Activated T-cell treated with anti-CD3 and anti-CD28 coated beads, Interleukin-2, amount 50 U/mL, for 48 hours (primary cell): ENCODE data around the gene CHGA.
A peak's percentile ranks its signal among the peaks of the same experiment; 100 is the strongest.

Source experiments
- DNase-seq, 2 experiments: peaks; one replicate each; pipeline ENCODE4 v3.0.0-alpha.2; 2020

The CHGA gene

DNA sequence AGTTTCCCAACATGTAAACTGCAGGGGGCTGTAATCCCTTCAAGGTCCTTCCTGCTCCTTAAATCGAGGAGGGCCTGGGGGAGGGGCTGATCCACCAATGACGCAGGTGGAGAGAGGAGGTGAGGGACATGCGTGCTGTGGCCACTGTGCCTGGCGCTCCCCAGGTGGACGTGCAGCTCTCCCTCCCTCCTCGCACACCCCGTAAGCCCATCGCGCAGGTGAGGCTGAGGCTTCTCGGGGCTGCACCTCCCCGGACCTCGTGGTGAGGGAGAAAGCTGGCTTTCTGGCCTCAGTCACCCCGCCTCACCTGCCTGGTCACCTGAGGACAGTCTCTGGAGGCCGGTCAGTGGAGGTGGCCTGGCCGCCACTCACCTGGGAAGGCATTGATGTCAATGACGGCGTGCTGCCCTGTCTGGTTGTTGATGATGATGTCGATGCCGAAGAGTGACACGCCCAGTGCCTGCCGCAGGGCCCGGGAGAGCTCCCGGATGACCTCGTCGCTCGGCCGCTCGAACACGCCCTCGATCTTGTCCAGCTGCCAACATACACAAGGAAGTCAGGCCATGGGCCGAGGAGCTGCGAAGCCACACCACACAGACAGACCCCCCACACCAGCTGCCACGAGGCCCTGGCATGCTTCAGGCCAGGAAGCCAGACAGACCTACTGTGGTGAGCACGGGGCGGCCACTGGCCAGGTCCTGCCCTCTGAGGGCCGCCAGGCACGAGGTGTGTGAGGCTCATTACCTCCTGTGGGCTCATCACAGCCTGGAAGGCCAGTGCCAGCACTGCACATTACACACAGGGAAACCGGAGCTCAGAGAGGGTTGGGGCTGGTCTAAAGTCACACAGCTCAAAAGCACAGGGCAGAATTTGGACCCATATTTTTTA lies 23.3 kb downstream of the CHGA start:
- no peak for DNase-seq

DNA sequence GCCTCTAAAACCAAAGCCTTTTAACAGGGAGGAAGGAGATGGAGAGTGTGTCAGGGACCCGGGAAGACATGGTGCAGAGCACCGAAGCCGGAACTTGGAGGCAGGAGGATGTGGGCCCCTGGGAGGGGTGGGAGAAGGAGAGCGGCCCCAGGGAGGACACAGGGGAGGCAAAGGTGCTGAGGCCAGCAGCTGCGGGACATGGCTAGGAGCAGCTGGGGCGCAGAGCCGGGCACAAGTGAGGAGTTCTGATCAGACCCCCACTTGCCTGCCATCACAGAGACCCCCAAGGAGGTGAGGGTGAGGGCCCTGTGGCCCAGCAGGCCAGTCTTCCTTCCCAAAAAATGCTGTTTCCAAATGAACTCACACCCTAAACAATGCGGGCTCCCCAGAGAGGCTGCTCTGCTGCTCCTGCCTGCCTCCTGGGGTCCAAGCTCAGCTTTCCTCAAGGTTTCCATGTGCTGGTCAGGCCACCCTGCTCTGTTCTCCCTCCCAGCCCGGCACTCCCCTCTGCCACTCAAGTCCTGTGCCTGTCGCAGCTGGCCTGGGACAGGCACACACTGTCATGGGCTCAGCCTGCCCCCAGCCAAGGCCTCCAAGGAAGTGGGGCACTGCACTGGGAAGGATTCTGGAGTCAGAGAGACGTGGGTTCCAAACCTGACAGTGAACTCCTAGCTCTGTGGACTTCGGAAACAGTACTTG lies 24.0 kb downstream of the CHGA start:
- no peak for DNase-seq

DNA sequence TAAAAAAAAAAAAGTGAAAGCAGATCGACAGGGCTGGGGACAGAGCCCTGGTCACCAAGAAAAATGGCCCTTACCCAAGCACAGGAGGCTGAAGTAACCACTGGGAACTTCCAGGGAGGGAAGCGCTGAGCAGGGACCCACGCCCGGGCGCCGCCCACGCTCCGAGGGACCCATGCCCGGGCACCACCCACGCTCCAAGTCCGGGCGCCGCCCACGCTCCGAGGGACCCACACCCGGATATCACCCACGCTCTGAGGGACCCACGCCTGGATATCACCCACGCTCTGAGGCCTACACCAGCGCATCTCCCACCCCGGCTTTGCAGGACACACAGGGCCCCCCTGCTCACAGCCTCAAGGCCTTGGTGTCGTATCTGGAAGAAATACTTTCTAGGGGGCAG lies 25.7 kb downstream of the CHGA start:
- DNase-seq = no peak

DNA sequence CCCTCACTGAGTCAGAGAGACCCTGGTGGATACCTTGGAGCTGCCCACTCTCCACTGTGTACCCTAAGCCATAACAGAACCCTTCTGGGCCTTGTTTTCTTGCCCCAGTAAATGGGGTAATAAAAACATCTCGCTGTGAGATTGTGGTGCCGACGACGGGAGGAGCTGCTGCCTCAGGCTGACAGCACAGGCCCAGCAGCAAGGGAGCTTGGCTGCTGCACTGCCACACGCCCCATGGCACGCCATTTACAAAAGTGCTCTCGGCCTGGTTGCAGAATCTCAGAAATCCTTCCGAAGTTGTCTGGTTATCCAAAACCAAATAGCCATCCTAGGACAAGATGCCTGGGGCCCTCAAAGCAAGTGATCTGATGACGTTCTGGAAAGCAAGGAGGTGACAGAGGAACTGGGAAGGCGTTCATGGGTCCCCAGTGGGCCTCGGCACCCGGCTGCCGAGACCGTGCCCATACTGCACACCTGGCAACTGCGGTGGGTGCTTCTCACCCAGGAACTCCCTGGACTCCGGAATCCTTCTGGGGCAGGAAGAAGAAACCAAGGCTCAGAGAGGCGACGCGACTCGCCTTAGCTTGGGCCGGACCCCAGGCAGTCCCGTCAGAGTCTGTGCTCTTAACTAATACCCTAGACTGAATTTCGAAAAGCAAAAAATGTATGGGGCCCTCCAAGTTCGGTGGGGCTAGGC lies 26.7 kb downstream of the CHGA start:
- no peak for DNase-seq

DNA sequence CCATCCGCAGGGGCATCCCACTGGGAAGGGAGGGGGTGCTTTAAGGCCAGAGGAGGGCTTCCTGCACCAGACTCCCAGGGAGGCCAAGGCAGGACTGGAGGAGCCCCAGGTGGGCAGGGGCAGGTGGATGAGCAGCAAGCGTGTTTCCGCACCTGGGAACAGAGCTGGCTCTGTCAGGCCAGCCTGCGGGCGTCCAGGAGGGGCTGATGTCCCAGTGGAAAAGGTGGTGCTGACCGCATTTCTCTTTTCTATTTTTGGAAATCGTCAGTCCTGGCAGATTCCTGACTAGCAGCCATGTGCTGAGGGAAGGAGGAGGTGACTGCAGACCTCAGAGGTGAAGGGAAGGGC lies 27.2 kb downstream of the CHGA start:
- DNase-seq = no peak

DNA sequence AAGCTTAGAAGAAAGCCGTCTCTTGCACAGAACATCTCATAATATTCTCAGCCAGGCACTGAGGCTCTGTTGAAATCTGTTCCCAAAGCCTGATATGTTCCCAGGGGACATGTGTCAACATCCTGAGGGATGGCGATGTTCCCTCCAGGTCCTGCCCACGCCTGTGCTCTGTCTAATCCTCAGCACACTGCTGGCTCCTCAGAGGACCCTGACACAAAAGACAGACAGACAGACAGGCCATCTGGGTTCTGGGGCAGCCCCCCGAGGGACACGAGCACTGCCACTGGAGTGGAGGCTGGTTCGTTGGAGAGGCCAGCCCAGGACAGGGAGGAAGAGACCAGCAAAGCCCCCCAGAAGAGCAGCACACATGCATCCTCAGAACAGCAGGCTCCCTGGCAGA lies 27.8 kb downstream of the CHGA start:
- no peak for DNase-seq

DNA sequence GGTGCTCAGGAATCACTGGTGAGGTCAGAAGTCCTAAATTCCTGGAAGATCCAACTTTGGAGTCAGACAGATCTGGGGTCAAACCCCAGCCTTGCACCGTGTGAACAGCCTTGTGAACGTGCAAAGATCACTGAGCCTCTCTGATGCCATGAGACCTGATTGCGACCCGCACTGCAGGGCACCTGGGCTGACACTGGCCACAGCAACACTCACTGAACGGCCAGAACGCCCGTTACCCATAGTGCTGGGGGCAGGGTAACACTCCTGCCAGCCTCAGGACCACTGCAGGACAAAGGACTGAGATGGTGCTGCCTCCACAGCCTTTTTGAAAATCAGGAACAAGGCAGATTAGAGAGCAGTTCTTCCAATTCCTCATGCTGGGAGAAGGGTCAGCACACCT lies 28.3 kb downstream of the CHGA start:
- no peak for DNase-seq

DNA sequence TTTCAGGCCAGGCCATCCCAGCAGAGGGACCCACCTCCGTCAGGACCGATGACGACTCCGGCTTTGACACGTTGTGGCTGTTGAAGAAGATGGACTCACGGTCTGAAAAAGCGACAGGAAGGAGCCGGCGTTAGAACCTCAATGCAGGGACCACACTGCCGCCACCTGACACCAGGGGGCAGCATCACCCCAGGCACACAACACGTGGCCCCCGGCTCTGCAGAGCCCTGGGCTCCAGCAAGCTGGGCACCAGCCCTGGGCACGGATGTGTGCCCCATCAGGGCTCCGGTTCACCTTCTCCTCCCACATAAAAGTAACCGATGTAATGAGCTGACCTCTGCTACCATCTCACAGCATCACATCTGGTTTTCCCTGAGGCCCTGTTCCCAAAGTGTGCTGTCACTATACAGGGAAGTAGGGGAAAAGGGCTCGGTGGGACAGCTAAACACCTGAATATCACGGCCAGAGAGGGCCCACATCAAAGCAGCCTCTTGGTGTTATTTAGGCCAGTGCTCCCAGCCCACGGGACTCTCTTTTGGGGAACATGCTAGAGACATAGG lies 29.0 kb downstream of the CHGA start:
- peak; percentile 88 to 90 for DNase-seq

DNA sequence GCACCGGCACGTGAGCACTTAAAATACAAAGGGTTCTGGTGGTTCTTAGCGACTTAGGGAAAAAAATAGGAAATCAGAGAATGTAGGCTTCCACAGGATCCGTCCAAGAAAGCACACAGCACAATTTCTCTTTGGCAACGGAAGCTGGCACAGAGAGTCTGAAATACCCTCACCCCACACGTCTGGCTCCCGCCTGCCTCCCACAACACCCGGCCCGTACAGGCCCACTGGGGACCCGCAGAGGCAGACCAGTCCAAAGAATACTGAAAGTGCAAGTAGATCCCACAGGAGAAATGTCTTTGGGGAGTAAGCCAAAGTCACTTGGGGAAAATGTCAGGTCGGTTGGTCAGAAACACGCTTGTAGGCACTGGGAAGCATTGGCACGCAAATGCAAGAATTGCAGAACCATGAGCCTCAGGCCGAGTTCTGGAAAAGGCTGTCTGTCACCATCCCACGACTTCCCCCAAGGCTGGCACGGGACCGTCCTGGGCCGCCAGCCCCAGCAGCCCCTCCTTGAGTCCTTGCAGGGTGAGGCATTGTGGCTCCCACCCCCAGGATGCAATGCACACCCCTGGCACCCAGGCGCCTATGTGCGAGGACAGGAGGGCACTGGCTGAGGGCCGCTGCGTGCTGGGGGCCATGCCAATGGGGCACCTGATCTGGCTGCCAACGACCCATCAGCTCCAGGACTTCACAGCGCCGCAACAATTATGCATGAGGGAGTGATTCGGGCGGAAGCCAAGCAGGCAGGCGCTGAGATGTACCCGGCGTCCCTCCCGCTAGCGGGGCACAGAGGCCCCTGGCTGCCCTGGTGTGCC lies 29.7 kb downstream of the CHGA start:
- no peak for DNase-seq

DNA sequence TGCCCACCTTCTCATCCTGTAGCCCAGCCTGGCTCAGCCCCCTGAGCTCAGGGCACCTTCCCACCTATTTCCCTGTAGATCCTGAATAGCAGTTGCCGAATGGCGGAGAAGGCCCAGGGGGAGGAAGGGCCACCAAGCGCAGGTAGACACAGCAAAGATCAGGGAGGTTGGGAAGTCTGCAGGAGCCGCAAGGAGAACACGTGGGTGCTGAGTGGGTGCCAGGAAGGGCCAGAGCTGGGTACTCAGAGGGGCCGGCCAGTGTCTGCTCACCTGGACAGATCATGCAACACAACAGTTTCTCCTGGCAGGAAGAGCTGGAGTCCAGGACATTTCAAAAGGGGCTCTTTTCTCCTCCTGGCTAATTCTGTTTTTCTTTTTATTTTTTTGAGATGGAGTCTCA lies 30.6 kb downstream of the CHGA start:
- no peak for DNase-seq

DNA sequence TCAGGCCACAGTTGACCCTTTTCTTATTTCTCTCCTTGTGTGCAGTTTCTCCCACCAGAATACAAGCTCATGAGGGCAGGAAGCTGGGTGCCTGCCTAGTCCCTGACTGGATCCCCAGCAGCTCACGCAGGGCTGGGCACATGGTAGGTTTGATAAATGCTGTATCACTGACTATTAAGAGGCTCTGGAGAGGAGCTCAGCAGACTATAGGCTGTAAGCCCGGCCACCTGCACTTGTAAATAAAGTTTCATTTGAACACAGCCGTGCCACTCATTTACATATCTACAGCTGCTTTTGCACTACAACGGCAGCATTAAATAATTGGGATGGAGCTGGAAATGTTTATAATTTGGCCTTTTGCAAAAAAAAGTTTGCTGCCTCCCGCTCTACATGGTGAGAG lies 32.0 kb downstream of the CHGA start:
- DNase-seq = no peak

DNA sequence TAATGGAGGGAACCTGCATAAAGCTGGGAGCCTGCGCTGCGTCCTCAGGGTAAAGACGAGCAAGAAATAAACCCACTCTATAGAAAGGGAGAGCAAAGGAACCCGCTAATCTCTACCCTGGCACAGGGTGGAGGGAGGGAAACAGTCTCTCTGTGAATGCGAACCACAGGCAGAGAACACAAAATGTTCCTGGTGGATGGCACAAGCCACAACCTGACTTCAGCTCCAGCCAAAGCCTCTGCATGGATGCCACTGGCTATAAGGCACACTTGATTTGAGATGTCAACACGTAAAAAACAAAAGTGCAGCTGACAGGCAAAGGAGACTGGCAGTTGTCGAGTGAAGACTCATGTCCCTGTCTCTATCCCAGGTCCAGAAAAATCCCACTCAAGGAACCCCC lies 32.4 kb downstream of the CHGA start:
- no peak for DNase-seq

DNA sequence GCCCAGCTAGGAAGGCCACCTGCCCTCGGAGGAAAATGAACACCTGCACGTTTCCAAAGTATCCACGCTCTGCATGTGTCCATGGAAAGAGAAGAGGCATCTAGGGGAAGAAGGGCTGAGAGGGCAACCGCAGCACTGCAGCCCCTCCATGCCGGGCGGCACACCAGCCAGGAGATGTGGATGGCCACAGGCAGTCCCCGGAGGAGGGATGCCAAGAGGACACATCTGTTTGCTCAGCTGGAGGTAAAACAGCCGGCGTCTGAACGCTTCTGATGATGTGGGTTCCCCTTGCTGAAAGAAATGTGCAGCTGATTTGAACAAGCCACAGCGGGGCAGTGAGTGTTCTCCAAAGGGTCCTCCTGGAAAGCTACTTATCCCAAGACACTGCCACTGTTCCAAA lies 34.0 kb downstream of the CHGA start:
- DNase-seq = no peak

DNA sequence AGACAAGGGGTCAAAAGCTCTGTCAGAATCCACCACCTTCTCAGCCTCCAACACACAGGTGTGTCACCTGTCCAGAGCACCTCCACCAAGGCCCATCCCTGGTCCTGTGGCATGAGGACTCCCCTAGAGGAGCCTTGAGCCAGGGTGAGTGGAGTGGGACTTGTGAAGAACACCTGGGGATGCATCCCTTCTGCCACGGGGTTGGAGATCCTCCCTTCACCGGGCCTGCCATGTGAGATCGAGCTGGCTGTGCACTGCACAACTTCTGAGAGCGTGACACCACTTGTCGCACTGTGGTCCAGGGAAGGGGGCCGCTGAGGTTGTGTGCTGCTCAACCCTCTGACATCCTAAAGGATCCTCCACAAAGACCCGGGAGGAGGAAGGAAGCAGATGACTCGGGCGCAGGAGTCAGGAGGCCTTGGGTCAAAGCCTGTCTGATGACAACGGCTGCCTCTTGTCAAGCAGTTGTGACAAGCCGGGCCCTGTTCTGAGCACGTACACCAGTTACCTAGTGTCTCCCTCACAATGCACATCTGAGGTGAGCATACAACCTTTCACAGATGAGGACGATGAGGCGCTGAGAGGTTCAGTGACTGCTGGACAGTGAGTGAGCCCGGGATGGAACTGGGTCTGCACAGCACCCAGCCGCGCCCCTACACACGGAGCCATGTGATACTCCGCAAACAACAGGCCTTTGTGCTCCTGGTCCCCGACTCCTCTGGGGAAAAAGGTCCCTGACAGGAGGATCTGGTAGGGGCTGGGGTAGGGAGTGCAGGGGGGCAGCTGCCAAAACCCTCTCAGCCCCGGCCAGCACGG lies 35.6 kb downstream of the CHGA start:
- DNase-seq = no peak

DNA sequence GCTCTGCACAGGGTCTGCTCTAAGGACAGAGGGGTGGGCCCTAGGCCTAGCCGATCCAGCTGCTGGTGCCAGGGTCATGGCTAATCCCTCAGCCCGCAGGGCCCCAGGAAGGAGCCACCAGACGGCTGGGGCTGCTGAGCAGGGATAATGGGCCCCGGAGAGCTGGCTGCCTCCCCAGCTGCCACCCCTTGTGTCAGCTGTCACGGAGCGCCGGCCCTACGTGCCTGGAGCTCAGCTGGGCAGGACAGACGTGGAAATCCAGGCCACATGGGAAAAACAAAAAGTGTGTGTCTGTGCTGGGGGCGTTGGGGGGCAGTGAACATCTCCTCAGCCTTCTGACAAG lies 36.2 kb downstream of the CHGA start:
- no peak for DNase-seq

DNA sequence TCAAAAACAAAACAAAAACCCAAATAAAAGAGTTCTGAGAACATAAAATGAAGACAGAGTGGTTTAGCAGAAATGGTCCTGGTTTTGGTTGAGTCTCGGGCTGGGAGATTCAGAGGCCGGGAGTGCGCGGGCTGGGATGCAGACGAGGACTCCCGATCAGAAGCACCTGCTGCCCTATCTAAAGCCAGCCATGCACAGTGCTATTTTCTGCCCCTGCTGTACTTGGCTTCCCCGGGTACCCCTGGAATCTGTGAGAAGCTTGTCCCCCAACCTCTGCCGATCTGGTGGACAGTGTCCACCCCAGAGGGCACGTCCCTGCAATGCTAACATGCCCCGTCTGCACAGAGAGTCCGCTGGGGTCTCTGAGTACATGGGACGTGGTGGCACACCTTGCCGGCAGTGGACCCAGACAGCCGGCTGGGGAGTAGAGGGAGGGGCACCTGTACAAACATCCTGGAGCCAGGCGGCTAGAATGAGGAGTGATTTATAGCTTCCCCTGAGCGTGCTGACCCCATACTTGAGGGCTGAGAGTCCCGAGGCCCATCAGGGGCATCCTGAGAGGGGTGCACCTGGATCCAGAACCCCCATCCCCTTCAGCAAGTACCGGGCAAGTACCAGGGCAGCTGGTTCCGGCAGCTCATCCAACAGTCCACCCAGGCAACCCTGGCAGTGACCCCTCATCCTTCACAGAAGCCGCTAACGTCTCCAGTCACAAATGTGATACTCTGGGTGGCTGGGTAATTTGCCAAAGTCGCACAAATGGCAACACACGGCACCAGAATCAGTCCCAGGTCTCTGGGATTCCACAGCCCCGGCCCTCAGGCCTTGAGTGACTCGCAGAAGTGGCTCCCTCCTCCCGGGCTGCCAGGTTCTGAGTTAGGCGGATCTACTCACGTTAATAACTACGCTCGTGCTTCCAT lies 37.1 kb downstream of the CHGA start:
- DNase-seq = no peak

DNA sequence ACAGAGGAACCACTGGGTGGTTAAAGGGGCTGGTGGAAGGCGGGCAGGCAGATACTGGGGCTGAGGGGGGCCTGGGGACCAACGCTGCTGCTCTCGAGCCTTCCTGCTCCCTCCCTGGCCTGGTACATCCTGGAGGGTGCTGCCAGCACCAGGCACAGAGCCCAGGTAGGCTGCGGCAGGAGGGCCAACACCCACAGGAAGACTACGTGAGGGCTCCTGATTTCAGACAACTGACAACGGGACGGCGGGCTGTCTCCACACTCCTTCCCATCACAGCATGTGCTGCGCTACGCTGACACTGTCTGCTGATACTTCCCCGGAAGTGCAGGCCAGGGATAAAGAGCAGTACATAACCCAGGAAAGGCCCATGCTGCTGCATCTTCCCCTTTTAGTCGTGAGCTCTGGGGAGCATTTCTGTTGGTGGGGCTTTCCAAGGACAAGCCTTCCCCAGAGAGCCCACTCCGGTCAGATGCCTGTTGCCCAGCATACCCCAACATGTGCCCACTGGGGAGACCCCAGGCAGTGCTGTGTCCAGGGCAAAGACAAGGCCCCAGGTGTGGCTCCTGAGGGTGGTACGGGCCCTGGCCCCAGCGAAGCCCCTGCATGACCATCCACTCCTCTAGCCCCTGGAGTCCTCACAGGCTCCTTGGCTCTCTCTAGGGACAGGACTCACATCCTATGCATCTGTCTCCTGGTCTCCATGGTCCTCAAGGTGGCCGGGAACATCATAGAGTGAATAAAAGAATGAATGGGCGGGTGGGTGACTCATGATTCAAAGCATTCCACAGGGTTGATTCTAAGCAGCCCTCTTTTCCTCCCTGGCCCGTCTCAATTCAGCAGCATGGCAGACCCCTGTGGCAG lies 38.0 kb downstream of the CHGA start:
- no peak for DNase-seq

DNA sequence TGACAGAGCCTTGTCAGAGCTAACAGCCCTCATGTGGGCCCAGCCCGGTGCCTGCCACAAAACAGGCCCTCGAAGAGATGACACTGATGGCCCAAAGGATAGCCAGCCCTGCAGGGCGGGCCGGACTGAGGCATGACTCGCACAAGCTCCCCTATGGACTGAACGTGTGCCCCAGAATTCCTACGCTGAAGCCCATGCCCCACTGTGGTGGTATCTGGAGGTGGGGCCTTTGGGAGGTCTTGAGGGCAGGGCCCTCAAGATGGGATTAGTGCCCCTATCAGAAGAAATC lies 38.6 kb downstream of the CHGA start:
- DNase-seq = no peak

DNA sequence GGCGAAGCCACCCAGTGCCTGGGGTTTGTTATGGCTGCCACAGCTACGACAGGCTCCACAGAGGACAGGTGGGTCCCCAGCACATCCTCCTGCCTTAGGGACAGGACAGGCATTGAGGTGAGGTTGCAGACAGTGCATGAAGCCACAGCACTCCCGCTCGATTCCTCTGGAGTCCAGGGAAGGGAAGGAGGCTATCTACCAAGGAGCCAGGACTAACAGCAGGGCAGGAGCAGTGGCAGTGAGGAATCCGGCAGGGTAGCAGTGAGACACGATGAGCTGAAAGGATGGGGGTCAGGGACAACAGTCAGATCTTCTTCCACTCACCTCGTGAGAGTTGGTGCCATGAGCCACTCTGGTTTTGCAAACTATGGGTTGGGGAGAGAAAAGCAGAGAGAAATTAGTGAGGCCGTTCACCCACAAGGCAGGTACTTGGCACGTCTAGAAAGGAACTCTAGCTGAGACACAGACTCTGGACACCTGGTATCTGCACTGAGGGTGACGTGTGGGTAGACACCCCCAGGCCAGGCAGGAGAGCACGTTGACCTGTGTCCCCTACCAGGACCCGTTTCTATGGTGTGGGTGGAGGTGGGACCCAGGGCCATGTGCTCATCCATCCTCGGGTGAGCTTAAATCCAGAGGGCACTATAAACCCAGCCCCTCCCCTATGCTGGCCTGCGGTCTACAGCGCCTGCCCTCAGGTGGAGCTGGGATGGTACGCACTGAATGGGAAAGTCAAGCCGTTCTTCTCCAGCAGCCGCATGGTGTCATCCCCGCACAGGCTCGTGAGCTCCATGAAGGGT lies 39.3 kb downstream of the CHGA start:
- no peak for DNase-seq

DNA sequence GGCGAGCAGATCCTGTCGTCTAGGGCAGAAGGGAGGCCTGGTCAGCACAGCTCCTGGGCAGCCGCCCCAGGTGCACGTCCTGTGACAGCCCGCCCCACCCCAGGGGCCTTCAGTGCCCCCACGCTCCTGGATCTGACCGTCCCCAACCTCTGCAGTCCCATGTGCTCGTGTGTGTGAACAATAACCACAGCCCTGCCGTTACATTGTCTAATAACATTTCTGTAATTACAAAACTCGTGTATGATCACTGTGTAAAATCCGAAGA lies 39.8 kb downstream of the CHGA start:
- no peak for DNase-seq
